Astrocyte (in vitro differentiated cells and primary cell): ENCODE measurements around the gene SYT2. TPM values are rescaled to one million over a fixed set of nuclear protein-coding genes. Genes with fewer than 3 reads are reported as not detected.

Experiments
- DNase-seq: peaks from one replicate; pipeline ENCODE4 v3.0.0-alpha.2; 2010; ENCODE audit warnings: low read depth
- FAIRE-seq: peaks from 2 replicates; lab custom pipeline; 2011; peaks lifted over from hg19 to GRCh38; lab: Jason Lieb, UNC
- H2AFZ ChIP-seq: 2 replicates; pipeline ENCODE4 v1.6.0; 2012; ENCODE audit warnings: low read depth, low read length, inconsistent platforms
- H3K27ac ChIP-seq: 2 replicates; pipeline ENCODE4 v1.5.1; 2011; ENCODE audit warnings: low read depth, low read length, inconsistent platforms
- H3K27me3 ChIP-seq: 2 replicates; pipeline ENCODE4 v1.6.0; 2011; ENCODE audit warnings: low read length, inconsistent platforms; ENCODE audit not compliant: insufficient read depth
- H3K36me3 ChIP-seq: 2 replicates; pipeline ENCODE4 v1.5.1; 2011; ENCODE audit warnings: low read length, inconsistent platforms; ENCODE audit not compliant: insufficient read depth
- H3K4me1 ChIP-seq: 2 replicates; pipeline ENCODE4 v1.5.1; 2011; ENCODE audit warnings: low read length, inconsistent platforms; ENCODE audit not compliant: insufficient read depth
- H3K4me2 ChIP-seq: 2 replicates; pipeline ENCODE4 v1.6.0; 2012; ENCODE audit warnings: low read length, inconsistent platforms
- H3K4me3 ChIP-seq: 2 replicates; pipeline ENCODE4 v1.5.1; 2011; ENCODE audit warnings: low read depth, mild to moderate bottlenecking, low read length, inconsistent platforms; ENCODE audit not compliant: insufficient read depth
- H3K79me2 ChIP-seq: 2 replicates; pipeline ENCODE4 v1.6.0; 2012; ENCODE audit warnings: mild to moderate bottlenecking, low read length, inconsistent platforms; ENCODE audit not compliant: insufficient read depth
- H3K9ac ChIP-seq: 2 replicates; pipeline ENCODE4 v1.6.0; 2012; ENCODE audit warnings: mild to moderate bottlenecking, low read length, inconsistent platforms
- H3K9me3 ChIP-seq: 2 replicates; pipeline ENCODE4 v1.5.1; 2012; ENCODE audit warnings: low read depth, mild to moderate bottlenecking, low read length, inconsistent platforms; ENCODE audit not compliant: insufficient read depth
- H4K20me1 ChIP-seq: 2 replicates; pipeline ENCODE4 v1.6.0; 2012; ENCODE audit warnings: low read length, inconsistent platforms; ENCODE audit not compliant: insufficient read depth
- H3K27ac Mint-ChIP-seq: one replicate; pipeline ENCODE4 v1.8.0; 2021; ENCODE audit warnings: mild to moderate bottlenecking, mixed read lengths; ENCODE audit not compliant: unreplicated experiment
- H3K27me3 Mint-ChIP-seq: one replicate; pipeline ENCODE4 v1.8.0; 2021; ENCODE audit warnings: low read depth, mixed read lengths; ENCODE audit not compliant: unreplicated experiment
- H3K36me3 Mint-ChIP-seq: one replicate; pipeline ENCODE4 v1.8.0; 2021; ENCODE audit warnings: low read depth, mixed read lengths; ENCODE audit not compliant: unreplicated experiment
- H3K4me1 Mint-ChIP-seq: one replicate; pipeline ENCODE4 v1.8.0; 2021; ENCODE audit warnings: low read depth, mixed read lengths; ENCODE audit not compliant: unreplicated experiment
- H3K4me3 Mint-ChIP-seq: one replicate; pipeline ENCODE4 v1.8.0; 2021; ENCODE audit warnings: mild to moderate bottlenecking, moderate library complexity, mixed read lengths; ENCODE audit not compliant: unreplicated experiment
- H3K9me3 Mint-ChIP-seq: one replicate; pipeline ENCODE4 v1.8.0; 2021; ENCODE audit warnings: mild to moderate bottlenecking, mixed read lengths; ENCODE audit not compliant: unreplicated experiment
- CTCF ChIP-seq: IDR thresholded peaks from 2 replicates; pipeline ENCODE4 v1.5.1; 2011; ENCODE audit warnings: low read depth, mild to moderate bottlenecking, inconsistent platforms, low read length, moderate library complexity; ENCODE audit not compliant: insufficient read depth
- EZH2 ChIP-seq: IDR thresholded peaks from 2 replicates; pipeline ENCODE4 v1.6.1; 2012; ENCODE audit warnings: mild to moderate bottlenecking, low read length, inconsistent platforms; ENCODE audit not compliant: insufficient read depth
- total RNA-seq: library from RNA; stranded (reverse); gene quantifications from 2 replicates; pipeline ENCODE4 v1.2.1, GENCODE V29; 2021

SYT2 gene
- total RNA-seq, 1 donor from 2014 or later, result 0.27 TPM

GRCh38 chr1:202588503-202589189 is 121.6 kb downstream of the SYT2 start:
- no peak overlapping the region for H2AFZ ChIP-seq
- DNase-seq (no peak), FAIRE-seq (no peak)
- peak overlapping the region; percentile 71 for H3K4me2 ChIP-seq
- Mint-ChIP-seq H3K27ac (peak overlapping the region; percentile 99), H3K4me3 (peak overlapping the region; percentile 66), H3K27me3 (peaks cover 3% of the 10 kb centered on the region), H3K9me3 (no peaks in the 10 kb centered on the region), H3K36me3 (peaks cover 5% of the 10 kb centered on the region), H3K4me1 (peaks cover 50% of the 10 kb centered on the region)
- H3K9ac ChIP-seq, result peak overlapping the region; percentile 39
- peak overlapping the region; percentile 90 for H3K27ac ChIP-seq
- H3K4me3 ChIP-seq, result no peak overlapping the region
- H3K9me3 ChIP-seq, result no peaks in the 10 kb centered on the region
- peaks cover 45% of the 10 kb centered on the region for H3K4me1 ChIP-seq
- no peaks in the 10 kb centered on the region for H4K20me1 ChIP-seq
- TF ChIP-seq CTCF, result no peak
- no peak for TF ChIP-seq EZH2
- no peaks in the 10 kb centered on the region for H3K36me3 ChIP-seq
- no peaks in the 10 kb centered on the region for H3K79me2 ChIP-seq
- no peaks in the 10 kb centered on the region for H3K27me3 ChIP-seq

DNA sequence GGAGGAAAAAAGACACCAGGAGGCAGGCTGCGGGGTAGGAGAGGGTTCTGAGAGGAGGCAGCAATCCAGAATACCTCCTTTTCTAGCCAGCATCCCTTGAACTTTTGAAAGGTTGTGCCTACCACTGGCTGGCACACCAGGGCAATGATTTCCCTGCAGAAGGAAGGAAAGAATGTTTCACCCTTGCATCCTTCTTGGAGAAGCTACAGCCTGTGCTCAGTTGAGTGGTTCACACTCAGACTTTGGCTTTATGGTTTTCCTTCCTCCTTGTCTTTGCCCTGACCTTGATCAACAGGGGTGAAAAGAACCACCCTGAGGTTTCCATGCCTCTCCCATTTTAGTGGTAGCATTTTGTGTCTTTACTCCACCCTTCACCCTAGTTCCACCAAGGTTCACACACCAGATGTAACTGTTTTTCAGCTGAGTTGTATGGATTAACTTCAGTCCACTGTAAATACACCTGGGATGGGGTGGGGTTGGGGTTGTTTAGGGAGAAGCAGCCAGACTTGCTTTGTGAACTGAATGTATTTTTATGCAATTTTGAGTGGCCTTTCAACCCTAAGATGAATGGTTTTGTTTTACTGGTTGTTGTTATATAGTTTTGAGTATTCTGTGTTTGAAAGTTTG is 122.3 kb downstream of the SYT2 start:
- no peaks in the 10 kb centered on the region for H3K27me3 Mint-ChIP-seq
- H3K36me3 Mint-ChIP-seq, result peaks cover 5% of the 10 kb centered on the region
- Histone ChIP-seq H3K36me3 (no peaks in the 10 kb centered on the region), H3K4me2 (no peak overlapping the region), H3K27ac (peak overlapping the region; percentile 90), H3K9me3 (no peaks in the 10 kb centered on the region), H3K27me3 (no peaks in the 10 kb centered on the region), H3K4me3 (no peak overlapping the region), H2AFZ (no peak overlapping the region), H3K79me2 (no peaks in the 10 kb centered on the region), H3K4me1 (peaks cover 44% of the 10 kb centered on the region), H4K20me1 (no peaks in the 10 kb centered on the region), H3K9ac (no peak overlapping the region)
- H3K4me1 Mint-ChIP-seq, result peaks cover 50% of the 10 kb centered on the region
- no peak for TF ChIP-seq EZH2
- no peak for FAIRE-seq
- no peak overlapping the region for H3K4me3 Mint-ChIP-seq
- no peaks in the 10 kb centered on the region for H3K9me3 Mint-ChIP-seq
- peak overlapping the region; percentile 99 for H3K27ac Mint-ChIP-seq
- no peak for DNase-seq

GRCh38 chr1:202586871-202587270 is 123.4 kb downstream of the SYT2 start:
- Histone ChIP-seq H3K4me3 (no peak overlapping the region), H3K9me3 (no peaks in the 10 kb centered on the region), H3K36me3 (no peaks in the 10 kb centered on the region), H3K4me1 (peaks cover 42% of the 10 kb centered on the region), H3K4me2 (peak overlapping the region; percentile 17), H3K79me2 (no peaks in the 10 kb centered on the region), H2AFZ (no peak overlapping the region), H3K27me3 (no peaks in the 10 kb centered on the region), H3K27ac (no peak overlapping the region), H4K20me1 (no peaks in the 10 kb centered on the region), H3K9ac (no peak overlapping the region)
- Mint-ChIP-seq H3K27me3 (no peaks in the 10 kb centered on the region), H3K4me1 (peaks cover 48% of the 10 kb centered on the region), H3K36me3 (peaks cover 5% of the 10 kb centered on the region), H3K9me3 (no peaks in the 10 kb centered on the region), H3K27ac (peak overlapping the region; percentile 20), H3K4me3 (peak overlapping the region; percentile 50)
- FAIRE-seq (no peak), DNase-seq (no peak)
- no peak for TF ChIP-seq CTCF
- no peak for TF ChIP-seq EZH2
